Stimulated activated CD4-positive, alpha-beta T cell treated with anti-CD3 and anti-CD28 coated beads, TNF-alpha, amount 100 ng/mL, for 24 hours (primary cell): ENCODE results near the gene TRAPPC5.

ENCODE experiments used
- DNase-seq, 3 experiments: peaks; one replicate each; pipeline ENCODE4 v3.0.0-alpha.2; 2020; ENCODE audit warnings: low read depth in 3 of 3

The TRAPPC5 gene

DNA sequence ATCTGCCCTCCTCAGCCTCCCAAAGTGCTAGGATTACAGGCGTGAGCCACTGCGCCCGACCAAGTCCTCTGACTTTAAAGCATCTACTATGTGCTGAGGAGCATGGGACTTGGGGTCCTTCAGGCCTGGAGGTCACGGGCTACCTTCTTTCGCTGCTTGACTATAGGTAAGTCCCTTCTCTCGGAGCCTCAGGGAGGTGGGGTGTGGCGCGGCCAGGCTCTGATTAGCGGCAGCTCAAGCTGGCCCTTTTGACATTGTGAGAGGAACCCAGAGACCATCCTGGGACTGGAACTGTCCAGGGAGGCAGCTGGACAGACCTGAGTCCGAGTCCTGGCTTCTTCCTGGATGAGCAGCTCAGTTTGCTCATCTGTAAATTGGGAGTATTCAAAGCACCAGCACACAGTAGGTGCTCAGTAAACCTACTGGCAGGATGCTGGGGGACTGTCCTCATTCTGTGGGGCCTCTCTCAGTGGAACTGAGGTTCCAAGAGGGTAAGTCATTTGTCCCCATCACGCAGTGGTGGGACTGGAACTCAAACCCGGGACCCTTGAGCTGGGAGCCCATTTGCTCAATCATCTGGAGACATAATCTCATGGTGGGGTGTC is 20.5 kb downstream of the TRAPPC5 start:
- DNase-seq: no peak

DNA sequence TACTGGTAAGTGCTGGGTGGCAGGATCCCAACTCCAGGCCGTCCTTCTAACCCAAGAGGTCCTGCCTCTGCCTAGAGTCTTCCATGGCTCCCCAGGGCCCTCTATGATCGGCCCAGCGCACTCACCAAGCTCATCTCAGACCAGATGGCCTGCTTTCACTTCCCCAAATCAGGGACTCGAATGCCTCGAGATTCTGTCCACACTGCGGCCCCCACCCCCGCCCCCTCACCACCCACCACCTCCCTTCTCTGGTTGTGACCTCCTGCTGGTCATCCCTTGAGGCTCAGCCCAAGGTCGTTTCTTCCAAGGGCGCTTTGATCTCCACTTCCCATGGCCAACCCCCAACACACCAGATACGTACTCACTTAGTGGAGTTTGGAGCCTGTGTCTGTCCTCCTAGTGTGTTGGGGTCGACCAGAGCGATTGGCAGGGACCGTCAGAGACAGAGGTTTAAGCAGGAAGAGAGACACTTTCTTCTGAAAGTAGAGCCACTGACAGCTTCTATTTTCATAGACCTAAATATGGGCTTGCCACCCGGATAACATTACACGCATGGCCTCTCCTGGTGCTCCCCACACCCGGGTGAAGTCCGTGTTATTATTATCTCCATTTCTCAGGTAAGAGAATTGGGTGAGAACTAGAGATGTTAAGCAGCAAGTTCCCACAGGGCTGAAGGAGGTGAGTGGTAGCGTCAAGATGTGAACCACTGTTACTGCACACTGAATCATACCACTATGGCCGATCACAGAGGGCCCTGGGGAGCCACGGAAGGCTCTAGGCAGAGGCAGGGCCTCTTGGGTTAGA is 21.2 kb downstream of the TRAPPC5 start, which contains the start of gene FCER2:
TSS of gene FCER2 (minus strand) at position 478 of the 804 bp plus-strand sequence. CDS start 2,371 bp downstream, outside the sequence.
- no peak for DNase-seq

GRCh38 chr19:7703332-7703731 is 22.7 kb downstream of the TRAPPC5 start:
- DNase-seq: no peak

DNA sequence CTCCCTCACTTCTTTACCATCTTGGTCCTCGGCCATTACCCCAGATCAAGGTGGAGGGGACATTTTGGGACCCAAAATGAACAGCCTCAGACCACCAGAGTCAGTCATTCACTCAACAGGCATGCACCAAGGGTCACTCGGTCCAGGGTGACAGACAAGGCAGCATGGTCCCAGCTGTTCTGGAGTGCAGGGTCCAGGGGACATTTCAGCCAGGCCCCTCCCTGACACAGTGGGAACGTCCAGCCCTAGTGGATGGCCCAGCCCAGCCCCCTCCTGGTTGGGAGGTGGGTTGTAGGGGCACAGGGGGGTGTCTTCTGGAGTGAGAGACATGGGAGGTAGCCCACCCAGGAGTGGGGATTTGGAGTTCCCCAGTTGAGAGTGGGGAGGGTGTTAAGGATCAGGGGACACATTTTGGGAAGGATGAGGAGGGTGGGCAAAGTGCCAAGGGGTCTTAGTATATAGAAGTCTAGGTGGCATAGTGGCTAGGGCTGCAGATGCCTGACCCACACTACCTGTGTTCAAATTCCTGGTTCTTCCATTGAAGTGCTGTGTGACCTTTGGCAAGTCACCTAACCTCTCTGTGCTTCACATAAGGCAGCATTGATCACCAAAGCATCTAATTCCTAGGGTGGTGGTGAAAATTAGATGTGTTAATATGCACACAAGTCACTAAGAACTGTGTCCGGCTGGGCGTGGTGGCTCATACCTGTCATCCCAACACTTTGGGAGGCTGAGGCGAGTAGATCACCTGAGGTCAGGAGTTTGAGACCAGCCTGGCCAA is 23.8 kb downstream of the TRAPPC5 start:
- no peak for DNase-seq

GRCh38 chr19:7705387-7706187 is 25.0 kb downstream of the TRAPPC5 start:
- DNase-seq: peak; percentile 50 to 76 (median 57)

DNA sequence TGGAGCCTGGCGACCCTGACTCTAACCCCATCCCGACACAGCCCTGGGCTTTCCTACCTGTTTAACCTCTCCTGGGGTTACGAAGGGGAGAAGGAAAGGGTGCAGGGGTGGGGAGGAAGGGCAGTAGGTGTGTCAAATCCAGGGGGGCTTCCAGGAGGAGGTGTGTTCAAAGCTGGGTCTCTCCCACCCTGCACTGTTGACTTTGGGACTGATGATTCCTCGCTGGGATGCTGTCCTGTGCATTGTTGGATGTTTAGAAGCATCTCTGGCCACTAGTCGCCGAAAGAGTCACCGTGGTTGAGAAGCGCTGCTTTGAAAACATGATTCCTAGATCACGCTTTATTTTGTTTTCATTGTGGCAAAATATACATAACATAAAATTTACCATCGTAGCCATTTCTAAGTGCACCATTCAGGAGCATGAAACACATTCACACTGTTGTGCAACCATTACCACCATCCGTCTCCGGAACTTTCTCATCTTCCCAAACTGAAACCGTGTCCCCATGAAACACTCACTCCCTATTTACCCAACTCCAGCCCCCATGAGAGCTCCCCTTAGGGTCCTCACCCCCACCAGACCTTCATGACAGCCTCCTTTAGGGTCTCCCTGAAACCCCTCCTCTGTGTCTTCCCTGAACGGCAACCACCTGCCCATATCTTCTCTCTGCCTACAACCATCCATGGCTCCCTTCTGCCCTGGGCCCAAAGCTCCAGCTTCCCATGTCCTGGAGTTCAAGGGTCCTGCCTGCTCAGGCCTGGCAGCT is 25.7 kb downstream of the TRAPPC5 start:
- no peak for DNase-seq

GRCh38 chr19:7706955-7707456 is 26.4 kb downstream of the TRAPPC5 start:
- no peak for DNase-seq

DNA sequence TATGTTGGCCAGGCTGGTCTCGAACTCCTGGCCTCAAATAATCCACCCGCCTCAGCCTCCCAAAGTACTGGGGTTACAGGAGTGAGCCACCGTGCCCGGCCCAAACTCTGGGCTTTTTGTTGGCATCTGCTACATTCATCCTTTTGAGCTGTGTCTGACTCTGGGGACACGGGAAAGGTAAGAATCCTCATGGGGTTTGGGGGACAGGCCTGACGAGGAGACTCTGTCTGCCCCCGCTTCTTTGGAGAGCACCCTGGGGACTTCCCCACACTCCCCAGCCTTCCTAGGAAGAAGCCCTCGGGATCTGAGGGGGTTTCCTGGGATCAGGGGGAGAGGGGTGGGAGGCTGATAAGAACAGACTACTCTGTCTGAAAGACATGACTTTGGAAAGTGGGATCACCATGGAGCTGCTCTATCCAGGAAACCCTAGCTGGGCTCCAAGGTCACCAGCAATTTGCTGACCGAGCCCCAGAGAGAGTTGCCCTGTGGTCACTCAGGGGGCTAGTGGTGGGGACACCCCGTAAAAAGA is 29.4 kb downstream of the TRAPPC5 start:
- no peak for DNase-seq

DNA sequence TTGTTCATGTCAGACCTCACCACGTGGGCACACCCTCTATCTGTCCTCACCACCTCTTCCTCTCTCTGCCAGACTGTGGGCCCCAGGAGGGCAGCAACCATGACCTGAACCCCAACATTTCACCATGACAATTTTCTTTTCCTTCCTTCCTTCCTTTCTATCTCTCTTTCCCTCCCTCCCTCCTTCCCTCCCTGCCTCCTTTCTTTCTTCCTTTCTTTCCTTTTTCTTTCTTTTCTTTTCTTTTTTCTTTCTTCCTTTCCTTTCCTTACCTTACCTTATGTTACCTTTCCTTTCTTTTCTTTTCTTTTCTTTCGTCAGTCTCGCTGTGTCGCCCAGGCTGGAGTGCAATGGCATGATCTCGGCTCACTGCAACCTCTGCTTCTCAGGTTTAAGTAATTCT is 30.0 kb downstream of the TRAPPC5 start:
- DNase-seq: no peak

DNA sequence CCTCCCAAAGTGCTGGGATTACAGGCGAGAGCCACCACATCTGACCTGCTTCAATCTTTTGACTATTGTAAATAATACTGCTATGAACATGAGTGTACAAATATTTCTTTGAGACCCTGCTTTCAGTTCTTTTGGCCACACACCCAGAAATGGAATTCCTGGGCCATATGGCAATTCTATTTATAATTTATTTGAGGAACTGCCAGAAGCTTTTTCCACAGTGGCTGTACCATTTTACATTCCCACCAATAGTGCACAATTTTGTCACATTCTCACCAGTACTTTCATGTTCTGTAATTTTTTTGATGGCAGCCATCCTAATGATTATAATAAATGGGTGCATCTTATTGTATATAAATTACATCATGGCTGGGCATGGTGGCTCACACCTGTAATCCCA is 35.0 kb downstream of the TRAPPC5 start:
- DNase-seq: no peak

DNA sequence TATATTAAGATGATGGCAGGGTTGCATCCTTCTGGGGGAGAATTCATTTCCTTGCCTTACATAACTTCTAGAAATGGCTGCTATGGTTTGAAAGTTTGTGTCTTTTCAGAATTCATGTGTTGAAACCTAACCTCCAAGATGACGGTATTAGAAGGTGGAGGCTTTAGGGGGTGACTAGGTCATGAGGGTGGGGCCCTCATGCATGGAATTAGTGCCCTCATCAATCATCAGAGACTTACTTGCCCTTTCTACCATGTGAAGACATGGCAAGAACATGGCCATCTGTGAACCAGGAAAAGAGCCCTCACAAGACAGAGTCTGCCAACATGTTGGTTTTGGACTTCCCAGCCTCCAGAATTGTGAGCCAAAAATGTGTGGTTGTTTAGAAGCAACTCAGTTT is 36.1 kb downstream of the TRAPPC5 start:
- DNase-seq: no peak

DNA sequence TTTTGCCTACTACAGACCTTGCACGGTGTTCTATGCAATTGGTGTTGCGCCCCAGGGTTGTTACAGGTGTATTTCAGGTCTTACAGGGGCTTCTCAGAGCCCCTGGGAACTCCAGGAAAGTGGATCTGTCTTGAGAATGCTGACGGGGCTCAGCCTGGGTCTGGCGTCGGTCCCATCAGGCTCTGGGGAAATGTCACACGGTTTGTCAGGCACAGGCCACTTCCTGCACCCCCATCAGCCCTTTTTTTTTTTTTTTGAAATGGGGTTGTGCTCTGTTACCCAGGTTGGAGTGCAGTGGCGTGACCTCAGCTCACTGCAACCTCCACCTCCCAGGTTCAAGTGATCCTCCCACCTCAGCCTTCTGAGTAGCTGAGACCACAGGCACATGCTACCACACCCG is 38.0 kb downstream of the TRAPPC5 start:
- no peak for DNase-seq

DNA sequence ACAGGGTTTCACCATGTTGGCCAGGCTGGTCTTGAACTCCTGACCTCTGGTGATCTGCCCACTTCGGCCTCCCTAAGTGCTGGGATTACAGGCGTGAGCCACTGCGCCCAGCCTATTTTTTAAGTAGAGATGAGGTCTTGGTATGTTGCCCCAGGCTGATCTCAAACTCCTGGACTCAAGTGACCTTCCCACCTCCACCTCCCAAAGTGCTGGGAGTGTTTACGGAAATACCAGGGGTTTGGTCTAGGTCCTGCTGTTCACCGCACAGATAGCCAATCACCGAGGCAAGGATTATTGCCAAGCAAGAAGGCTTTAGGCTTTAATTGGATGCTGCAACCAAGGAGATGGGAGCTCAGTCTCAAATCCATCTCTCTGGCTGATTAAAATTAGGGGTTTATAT is 39.7 kb downstream of the TRAPPC5 start:
- DNase-seq: no peak

- DNase-seq: no peak
Observed at GRCh38 chr19:7722231-7722651, 41.6 kb downstream of the TRAPPC5 start.

- no peak for DNase-seq
Observed at GRCh38 chr19:7725791-7726190, 45.2 kb downstream of the TRAPPC5 start.

DNA sequence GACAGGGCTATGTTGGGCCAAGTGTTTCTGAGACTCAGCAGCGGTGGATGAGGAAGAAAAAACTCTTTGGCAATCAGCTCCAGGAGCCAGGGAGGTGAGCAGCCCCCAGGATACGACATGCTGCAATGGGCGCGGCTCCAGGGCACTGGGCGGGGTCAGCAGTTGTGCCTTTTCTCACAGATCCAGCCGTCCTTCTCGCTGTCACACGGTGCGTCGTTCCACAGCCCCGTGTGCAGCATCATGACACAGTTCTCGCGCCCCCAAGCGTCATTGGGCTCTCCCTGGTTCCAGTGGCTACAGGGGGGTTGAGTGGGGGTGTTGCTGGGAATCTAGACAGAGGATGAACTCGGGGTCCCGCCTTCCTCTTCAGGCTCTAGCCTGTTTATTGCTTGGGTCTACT is 48.6 kb downstream of the TRAPPC5 start:
- no peak for DNase-seq

GRCh38 chr19:7729831-7730285 is 49.2 kb downstream of the TRAPPC5 start:
- no peak for DNase-seq

GRCh38 chr19:7730286-7731217 is 49.9 kb downstream of the TRAPPC5 start:
- DNase-seq: no peak

DNA sequence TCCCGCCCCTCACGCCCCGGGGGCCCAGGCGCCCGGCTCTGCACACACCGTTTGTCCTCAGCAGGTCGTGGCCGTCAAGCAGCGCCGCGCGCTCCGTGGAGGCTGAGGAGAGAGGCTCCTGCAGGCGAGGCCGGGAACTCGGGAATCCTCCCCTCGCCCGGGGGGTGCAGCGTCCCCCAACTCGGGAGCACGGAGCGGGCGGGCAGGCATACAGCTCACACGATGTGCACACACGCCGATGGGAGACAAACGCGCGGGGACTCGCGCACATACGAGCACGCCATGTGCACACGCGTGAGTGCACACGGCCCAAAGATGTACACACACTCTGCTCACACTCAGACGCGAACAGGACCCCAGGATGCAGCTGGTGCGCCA is 50.6 kb downstream of the TRAPPC5 start:
- DNase-seq: no peak
